WERI-Rb-1 (cell line): ENCODE measurements around the gene NGF.

Source experiments
- DNase-seq: peaks from one replicate; pipeline ENCODE4 v3.0.0-alpha.2; 2020
- H3K27ac ChIP-seq: fragments of 250-450 bp; sonication (Bioruptor Pico); 2 replicates; pipeline ENCODE4 v1.5.1; 2020; ENCODE audit warnings: mild to moderate bottlenecking, moderate library complexity
- H3K27me3 ChIP-seq: fragments of 250-450 bp; sonication (Bioruptor Pico); 2 replicates; pipeline ENCODE4 v1.5.1; 2021; ENCODE audit warnings: mild to moderate bottlenecking, low read depth, moderate library complexity; ENCODE audit not compliant: insufficient read depth, severe bottlenecking
- H3K36me3 ChIP-seq: fragments of 250-450 bp; sonication (Bioruptor Pico); 2 replicates; pipeline ENCODE4 v1.5.1; 2020; ENCODE audit warnings: mild to moderate bottlenecking, moderate library complexity
- H3K4me3 ChIP-seq: 2 replicates; pipeline ENCODE4 v1.5.1; 2011; ENCODE audit warnings: low read depth, mild to moderate bottlenecking, control low read depth, low read length
- H3K9me3 ChIP-seq: fragments of 250-450 bp; sonication (Bioruptor Pico); 2 replicates; pipeline ENCODE4 v1.5.1; 2021; ENCODE audit warnings: mild to moderate bottlenecking, moderate library complexity; ENCODE audit not compliant: severe bottlenecking
- CTCF ChIP-seq: IDR thresholded peaks from 2 replicates; pipeline ENCODE4 v1.5.1; 2011; ENCODE audit warnings: low read depth, mild to moderate bottlenecking, control low read depth, inconsistent platforms, low read length

Gene NGF

GRCh38 chr1:115303364-115303763, 34.7 kb downstream of the NGF start:
- DNase-seq, result no peak
- no peak overlapping the region for H3K27ac ChIP-seq
- no peak for TF ChIP-seq CTCF
- no peak overlapping the region for H3K4me3 ChIP-seq
- no peaks in the 10 kb centered on the region for H3K36me3 ChIP-seq
- no peaks in the 10 kb centered on the region for H3K9me3 ChIP-seq
- H3K27me3 ChIP-seq, result no peaks in the 10 kb centered on the region

DNA sequence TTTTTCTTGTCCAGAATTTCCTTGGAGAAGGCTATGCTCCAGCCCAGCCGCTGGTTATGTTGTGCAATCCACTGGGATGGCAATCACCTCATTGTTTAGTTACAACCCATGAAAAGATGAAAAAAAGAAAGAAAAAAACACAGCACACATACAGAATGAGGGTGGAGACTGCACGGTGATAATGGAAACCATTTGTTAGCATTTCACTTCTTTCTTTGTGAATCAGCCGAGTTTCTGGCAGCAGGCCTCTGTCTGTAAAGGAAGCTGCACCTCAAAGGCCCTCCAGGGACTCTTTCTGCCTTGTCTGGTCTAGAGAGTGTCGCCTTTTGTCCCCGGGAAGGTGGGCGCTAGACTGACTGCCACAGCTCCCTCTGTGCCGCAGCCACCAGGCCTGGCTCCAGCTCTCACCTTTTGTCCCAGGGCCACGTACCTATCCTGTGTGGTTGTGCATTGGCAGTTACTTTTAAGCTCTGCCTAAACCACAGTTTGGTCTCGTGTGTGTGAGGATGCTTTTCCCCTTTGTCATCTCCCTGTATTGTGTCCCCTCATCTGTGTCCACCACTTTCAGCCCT, 35.6 kb downstream of the NGF start:
- TF ChIP-seq CTCF, result no peak
- H3K36me3 ChIP-seq, result no peaks in the 10 kb centered on the region
- H3K9me3 ChIP-seq, result no peaks in the 10 kb centered on the region
- no peak overlapping the region for H3K4me3 ChIP-seq
- H3K27ac ChIP-seq, result no peak overlapping the region
- H3K27me3 ChIP-seq, result no peaks in the 10 kb centered on the region
- no peak for DNase-seq

- Histone ChIP-seq H3K4me3 (no peak overlapping the region), H3K9me3 (no peaks in the 10 kb centered on the region), H3K27ac (no peak overlapping the region), H3K27me3 (no peaks in the 10 kb centered on the region), H3K36me3 (no peaks in the 10 kb centered on the region)
- no peak for TF ChIP-seq CTCF
- DNase-seq, result peak; percentile 23
Measured at GRCh38 chr1:115301438-115302020, 36.5 kb downstream of the NGF start.

- Histone ChIP-seq H3K27ac (no peak overlapping the region), H3K4me3 (no peak overlapping the region), H3K36me3 (no peaks in the 10 kb centered on the region), H3K27me3 (no peaks in the 10 kb centered on the region), H3K9me3 (no peaks in the 10 kb centered on the region)
- TF ChIP-seq CTCF, result no peak
- peak; percentile 47 for DNase-seq
Measured at GRCh38 chr1:115300087-115300876, 37.8 kb downstream of the NGF start.

DNA sequence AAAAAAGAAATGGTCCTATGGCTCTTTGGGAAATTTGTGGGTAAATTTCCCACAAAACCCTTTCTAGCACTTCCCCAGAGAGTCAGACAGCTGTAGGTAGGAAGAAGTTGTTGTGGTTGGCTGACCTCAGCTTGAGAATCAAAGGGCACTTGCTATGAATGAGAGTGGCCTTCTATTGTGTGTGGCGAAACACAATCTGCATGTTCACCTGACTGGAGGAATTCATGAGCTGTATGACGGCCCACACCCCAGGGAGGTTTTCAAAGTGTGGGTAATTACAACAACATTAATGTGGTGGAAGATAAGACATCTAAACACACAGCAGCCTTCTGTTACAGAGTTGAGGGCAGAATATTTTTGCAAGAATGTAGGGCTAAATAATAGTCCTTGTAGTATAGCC, 38.8 kb downstream of the NGF start:
- Histone ChIP-seq H3K9me3 (no peaks in the 10 kb centered on the region), H3K27ac (no peak overlapping the region), H3K27me3 (no peaks in the 10 kb centered on the region), H3K4me3 (no peak overlapping the region), H3K36me3 (no peaks in the 10 kb centered on the region)
- no peak for DNase-seq
- TF ChIP-seq CTCF, result no peak
